Measurements from ENCODE around the gene RRN3.
"Not testable (repeated sequence)": the region's sequence is repeated elsewhere in the genome, so short reads cannot be mapped to it uniquely, and the experiment has no call there.

The RRN3 gene

DNA sequence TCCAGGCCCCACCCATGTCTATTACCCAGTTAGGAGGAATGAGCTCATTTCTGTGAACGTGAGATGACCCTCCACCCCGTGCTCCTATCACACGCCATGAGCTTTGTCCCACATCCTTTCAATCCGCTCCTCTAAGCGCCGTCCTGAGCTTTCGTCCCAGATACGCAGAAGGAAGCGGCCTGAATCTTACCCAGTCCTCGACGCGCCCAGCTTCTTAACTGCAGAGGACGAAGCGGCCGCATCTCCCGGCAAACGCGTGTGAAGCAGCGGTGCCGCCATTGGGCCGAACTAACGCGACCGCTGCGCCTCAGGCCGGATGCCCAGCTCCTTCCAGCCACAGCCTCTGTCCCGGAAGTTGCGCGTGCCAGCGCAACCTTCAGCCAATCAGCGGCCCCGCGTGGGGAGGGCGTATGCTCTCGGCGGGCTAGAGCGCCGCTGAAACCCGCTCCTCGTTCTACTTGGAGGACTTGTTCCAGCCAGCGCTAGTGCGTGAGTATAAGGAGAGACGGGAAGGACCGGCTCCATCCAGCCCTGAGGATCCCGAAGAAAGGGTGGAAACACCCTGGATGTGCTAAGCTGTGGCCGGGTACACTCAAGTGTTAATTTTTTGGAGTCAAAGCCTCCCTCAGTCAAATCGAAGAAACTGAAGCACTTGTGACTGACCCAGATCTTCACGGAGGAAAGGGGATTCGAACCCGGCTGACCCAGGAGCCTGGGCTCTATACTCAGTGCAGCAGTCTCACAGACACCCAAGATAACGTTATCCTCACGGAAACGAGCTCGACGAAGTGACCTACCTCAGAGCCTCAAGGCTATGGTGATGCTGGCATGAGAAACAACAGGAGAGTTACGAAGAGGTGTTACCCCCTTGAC lies at the start of gene RRN3:
TSS of gene RRN3 (minus strand) at position 318 of the 873 bp plus-strand sequence. CDS start at position 279, 39 bp downstream.
- peak; percentile 93 for DNase-seq

- not testable (repeated sequence) for DNase-seq
Measured at GRCh38 chr16:15143601-15144091, 49.6 kb upstream of the RRN3 start.

GRCh38 chr16:15142891-15143600 lies 49.0 kb upstream of the RRN3 start:
- DNase-seq, result not testable (repeated sequence)

GRCh38 chr16:15142107-15142890 lies 48.2 kb upstream of the RRN3 start:
- DNase-seq, result not testable (repeated sequence)

DNA sequence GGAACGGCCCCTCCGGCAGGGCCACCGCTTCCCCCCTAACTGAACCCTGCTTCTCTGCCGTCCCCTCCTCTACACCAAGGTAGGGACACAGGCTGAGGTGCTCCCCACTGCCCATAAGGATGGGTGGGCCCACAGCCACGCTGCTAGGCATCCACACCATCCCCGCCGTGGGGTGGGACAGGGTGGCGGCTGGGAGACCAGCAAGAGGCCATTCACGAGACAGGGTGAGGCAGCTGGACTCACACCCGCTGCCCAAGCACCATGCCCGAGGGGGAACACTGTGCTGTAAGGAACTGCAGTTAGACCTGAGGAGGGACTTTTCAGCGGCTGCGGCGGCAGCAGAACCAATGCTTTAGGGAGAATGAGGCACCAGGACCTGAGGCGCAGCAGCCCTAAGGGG lies 47.5 kb upstream of the RRN3 start:
- DNase-seq, result no peak

- not testable (repeated sequence) for DNase-seq
Measured at GRCh38 chr16:15140444-15141365, 46.6 kb upstream of the RRN3 start.

DNA sequence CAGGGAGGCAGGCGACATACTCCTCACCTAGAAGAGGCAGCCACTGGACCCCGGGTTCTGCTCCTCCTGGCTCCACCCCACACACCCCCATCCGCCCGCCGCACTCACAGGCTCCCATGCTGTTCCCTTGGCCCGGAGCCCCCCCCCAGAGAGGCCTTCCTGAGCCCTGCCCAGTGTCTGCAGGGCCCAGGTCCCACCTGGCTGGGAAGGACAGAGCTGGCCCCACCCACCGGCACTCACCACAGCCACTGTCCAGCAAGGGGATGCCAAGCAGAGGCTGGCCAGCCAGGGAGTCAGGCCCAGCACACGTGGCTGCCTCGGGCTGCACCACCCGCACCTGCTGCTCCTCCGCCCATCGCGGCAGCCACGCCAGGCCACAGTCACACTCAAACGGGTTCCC lies 43.4 kb upstream of the RRN3 start:
- not testable (repeated sequence) for DNase-seq

DNA sequence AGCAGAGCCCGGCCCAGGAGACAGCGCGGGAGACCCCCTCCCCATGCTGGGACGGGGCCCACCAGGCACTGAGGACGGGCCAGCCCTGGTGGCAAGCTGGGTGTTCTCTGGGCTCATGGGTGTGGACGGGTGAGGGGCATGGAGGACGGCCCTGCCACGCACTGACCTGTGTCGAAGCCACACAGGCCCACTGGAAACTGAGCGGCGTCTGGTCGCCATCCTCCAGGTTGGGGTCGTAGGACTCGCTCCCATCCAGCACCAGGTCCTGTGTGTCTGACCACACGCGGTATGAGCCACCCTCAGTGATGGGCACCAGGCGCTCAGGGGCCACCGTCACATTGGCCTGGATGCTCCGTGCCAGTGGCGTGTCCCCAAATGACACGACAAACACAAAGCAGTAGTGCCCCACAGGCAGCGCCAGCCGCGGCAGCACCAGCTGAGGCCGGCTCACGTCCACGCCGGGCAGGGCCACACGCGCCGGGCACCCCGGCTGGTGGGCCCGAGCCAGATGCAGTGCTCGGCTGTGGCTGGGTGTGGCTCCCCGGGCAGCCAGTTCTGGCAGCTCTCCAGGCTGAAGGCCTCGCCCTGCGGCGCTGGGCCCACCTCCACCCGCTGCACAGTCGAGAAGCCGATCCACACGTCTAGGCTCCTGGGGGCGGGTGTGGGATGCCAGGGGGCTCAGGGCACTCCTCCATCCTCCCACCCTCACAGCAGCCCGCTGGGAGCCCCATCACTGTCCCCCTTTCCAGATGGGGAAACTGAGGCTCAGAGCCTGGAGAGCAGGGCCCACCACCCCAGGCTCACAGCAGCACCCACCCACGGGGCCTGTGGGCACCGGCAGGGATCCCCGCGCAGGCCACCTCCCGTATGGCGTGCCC lies 41.6 kb upstream of the RRN3 start:
- DNase-seq, result not testable (repeated sequence)

GRCh38 chr16:15134752-15135482 lies 40.8 kb upstream of the RRN3 start:
- DNase-seq, result not testable (repeated sequence)

GRCh38 chr16:15133554-15133953 lies 39.5 kb upstream of the RRN3 start:
- DNase-seq, result not testable (repeated sequence)

DNA sequence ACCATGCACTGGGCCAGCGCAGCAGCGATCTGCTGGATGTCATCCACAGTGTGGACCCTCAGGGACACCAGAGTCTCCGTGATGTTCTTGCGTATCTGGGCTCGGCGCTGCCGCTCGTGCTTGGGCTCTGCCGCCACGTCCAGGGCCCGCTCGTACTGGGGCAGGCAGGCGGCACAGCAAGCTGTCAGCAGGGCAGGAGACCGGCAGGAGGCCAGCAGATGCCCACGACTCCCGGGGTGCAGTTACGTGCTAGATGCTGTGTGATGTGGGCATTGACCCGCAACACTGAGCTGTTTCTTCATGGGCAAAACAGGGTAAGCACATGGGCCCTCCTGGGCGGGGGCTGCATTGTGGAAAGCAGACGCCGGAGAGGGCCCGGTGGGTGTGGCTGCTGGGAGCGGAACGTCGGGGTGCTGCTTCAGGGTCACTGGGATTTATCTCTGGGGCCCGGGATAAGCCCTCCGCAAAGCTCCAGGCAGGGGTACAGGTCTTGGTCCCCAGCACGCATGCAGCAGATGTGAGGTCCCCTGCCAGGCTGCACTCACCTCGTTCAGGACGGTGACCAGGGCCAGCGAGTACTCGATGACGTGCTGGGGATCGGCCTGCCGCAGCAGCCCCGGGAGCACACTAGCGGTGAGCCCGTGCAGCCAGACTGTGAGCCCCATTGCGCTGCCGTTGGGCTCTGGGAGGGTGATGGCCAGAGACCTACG lies 38.8 kb upstream of the RRN3 start:
- not testable (repeated sequence) for DNase-seq

GRCh38 chr16:15130943-15131700 lies 37.0 kb upstream of the RRN3 start:
- DNase-seq, result not testable (repeated sequence)

- DNase-seq, result not testable (repeated sequence)
Measured at GRCh38 chr16:15130256-15130932, 36.3 kb upstream of the RRN3 start.

GRCh38 chr16:15127641-15128425 lies 33.8 kb upstream of the RRN3 start:
- DNase-seq, result not testable (repeated sequence)

DNA sequence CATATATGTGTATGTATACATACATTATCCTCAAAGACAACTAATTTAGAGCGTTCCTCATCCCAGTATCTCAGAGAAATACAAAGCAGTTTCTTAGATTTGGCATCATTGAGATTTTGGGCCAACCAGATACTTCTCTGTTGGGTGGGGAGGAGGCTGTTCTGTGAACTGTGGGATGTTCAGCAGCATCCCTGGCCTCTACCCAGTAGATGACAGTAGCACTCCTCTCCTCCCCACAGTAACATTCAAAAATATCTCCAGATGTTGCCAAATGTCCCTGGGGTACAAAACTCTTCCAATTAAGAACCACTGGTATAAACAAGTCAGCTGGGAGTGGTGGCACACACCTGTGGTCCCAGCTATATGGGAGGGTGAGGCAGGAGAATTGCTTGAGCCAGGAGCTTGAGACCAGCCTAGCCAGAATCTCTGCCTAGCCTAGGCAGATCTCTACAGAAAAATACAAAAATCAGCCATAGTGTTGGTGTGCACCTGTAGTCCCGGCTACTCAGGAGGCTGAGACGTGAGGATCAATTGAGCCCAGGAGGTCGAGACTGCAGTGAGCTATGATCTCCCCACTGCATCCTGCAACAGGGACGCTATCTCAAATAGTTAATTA lies 6.4 kb upstream of the RRN3 start:
- not testable (repeated sequence) for DNase-seq

DNA sequence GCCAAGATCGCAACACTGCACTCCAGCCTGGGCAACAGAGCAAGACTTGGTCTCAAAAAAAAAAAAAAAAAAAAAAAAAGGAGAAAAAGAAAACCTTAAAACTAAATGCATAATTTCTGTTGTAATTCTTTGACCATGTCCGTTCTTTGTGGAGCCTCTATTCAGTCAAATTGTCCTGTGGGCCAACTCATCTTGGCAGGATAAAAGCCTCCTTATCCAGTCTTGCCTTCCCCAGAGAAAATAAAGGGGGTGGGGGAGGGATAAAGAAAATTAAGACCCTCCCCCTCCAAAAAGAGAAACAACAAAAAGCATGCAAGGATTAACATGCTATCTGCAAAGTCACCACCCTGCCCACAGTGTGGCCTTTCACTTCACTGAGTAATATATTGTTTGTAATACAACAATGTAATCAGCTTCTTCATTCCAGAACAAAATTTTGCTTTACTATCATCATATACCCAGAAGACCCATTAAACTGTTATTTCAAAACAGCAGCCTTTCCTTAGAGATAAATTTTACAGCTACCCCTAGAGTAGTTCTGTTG lies 5.4 kb upstream of the RRN3 start:
- DNase-seq, result not testable (repeated sequence)

All from activated CD8-positive, alpha-beta memory T cell treated with anti-CD3 and anti-CD28 coated beads for 24 hours (primary cell).